Endothelial cell of umbilical vein (primary cell): ENCODE measurements around the gene PCDHGA6. TPM values are rescaled to one million over a fixed set of nuclear protein-coding genes. Genes with fewer than 3 reads are reported as not detected.

Experiments
- BruUV-seq: library from RNA; stranded (reverse); fragments of 400-500 nt; replicated peaks from 2 replicates; lab custom pipeline; 2021; lab: Mats Ljungman, UMichigan
- CTCF ChIA-PET: fragments of 300-600, 350-600 bp; sonication (Branson Sonifier 250); formaldehyde crosslinking; loops from one replicate; lab custom pipeline; 2021; ENCODE audit warnings: antibody characterized with exemption, inconsistent platforms; lab: Charles Lee
- POLR2A ChIA-PET: fragments of 300-600, 350-600 bp; sonication (Branson Sonifier 250); formaldehyde crosslinking; loops from one replicate; lab custom pipeline; 2021; ENCODE audit warnings: antibody characterized with exemption, inconsistent platforms; lab: Charles Lee
- DNase-seq: peaks from one replicate; pipeline ENCODE4 v3.0.0-alpha.2; 2011; ENCODE audit warnings: low read depth, low spot score
- FAIRE-seq: peaks from 2 replicates; lab custom pipeline; 2011; peaks lifted over from hg19 to GRCh38; lab: Jason Lieb, UNC
- H2AFZ ChIP-seq: 2 replicates; pipeline ENCODE4 v1.6.0; 2012; ENCODE audit warnings: low read depth, low read length, control low read depth, inconsistent platforms
- H3K27ac ChIP-seq: 2 replicates; pipeline ENCODE4 v1.5.1; 2011; ENCODE audit warnings: low read depth, mild to moderate bottlenecking, control low read depth, low read length, moderate library complexity; ENCODE audit not compliant: insufficient read depth
- H3K27me3 ChIP-seq, 2 experiments: 2 replicates each; pipeline versions ENCODE4 v1.6.0 to v1.6.1; 2011; ENCODE audit warnings: low read length in 2 of 2, mixed read lengths in 1 of 2; ENCODE audit not compliant: control insufficient read depth in 2 of 2, insufficient read depth in 2 of 2
- H3K36me3 ChIP-seq, 2 experiments: 2 replicates in 1 of 2; 3 replicates in 1 of 2; pipeline ENCODE4 v1.5.1; 2011; ENCODE audit warnings: low read length in 2 of 2, mild to moderate bottlenecking in 1 of 2, moderate library complexity in 1 of 2; ENCODE audit not compliant: control insufficient read depth in 2 of 2, insufficient read depth in 2 of 2; ENCODE audit errors: extremely low read depth in 1 of 2
- H3K4me1 ChIP-seq: 3 replicates; pipeline ENCODE4 v1.5.1; 2011; ENCODE audit warnings: mild to moderate bottlenecking, low read length; ENCODE audit not compliant: control insufficient read depth, insufficient read depth; ENCODE audit errors: extremely low read depth
- H3K4me2 ChIP-seq: 2 replicates; pipeline ENCODE4 v1.6.1; 2011; ENCODE audit warnings: low read length, control low read depth, mixed read lengths; ENCODE audit not compliant: insufficient read depth
- H3K4me3 ChIP-seq, 3 experiments: fragments of 200-600 bp in 1 of 3; sonication (generic), shearing (Covaris generic) in 1 of 3; replicated peaks in 1 of 3; 2 replicates each; pipeline ENCODE4 v1.5.1; 2011 to 2016; ENCODE audit warnings: control low read depth in 3 of 3, low read length in 3 of 3, mild to moderate bottlenecking in 2 of 3, inconsistent platforms in 1 of 3, low read depth in 1 of 3, moderate library complexity in 1 of 3; ENCODE audit not compliant: insufficient read depth in 1 of 3
- H3K79me2 ChIP-seq: 2 replicates; pipeline ENCODE4 v1.6.0; 2012; ENCODE audit warnings: low read length, inconsistent platforms; ENCODE audit not compliant: control insufficient read depth, insufficient read depth
- H3K9ac ChIP-seq: replicated peaks from 2 replicates; pipeline ENCODE3; 2011; ENCODE audit warnings: low read length, control low read depth; ENCODE audit not compliant: insufficient read depth; ENCODE audit errors: extremely low read depth
- H3K9me1 ChIP-seq: replicated peaks from 3 replicates; pipeline ENCODE4 v1.6.0; 2011; ENCODE audit warnings: mild to moderate bottlenecking, low read length; ENCODE audit not compliant: control insufficient read depth, insufficient read depth; ENCODE audit errors: extremely low read depth
- H3K9me3 ChIP-seq: replicated peaks from 2 replicates; pipeline ENCODE4 v1.5.1; 2012; ENCODE audit warnings: low read length, inconsistent platforms; ENCODE audit not compliant: control insufficient read depth, insufficient read depth
- H4K20me1 ChIP-seq: replicated peaks from 2 replicates; pipeline ENCODE3; 2011; ENCODE audit warnings: mild to moderate bottlenecking, low read length; ENCODE audit not compliant: control insufficient read depth, insufficient read depth; ENCODE audit errors: extremely low read depth
- CTCF ChIP-seq, 2 donors: IDR thresholded peaks; 1 replicate in 1 of 2; 2 replicates in 1 of 2; pipeline ENCODE4 v1.5.1; 2011; ENCODE audit warnings: low read length in 2 of 2, mild to moderate bottlenecking in 2 of 2, moderate library complexity in 2 of 2, control low read depth in 1 of 2, inconsistent platforms in 1 of 2, low read depth in 1 of 2; ENCODE audit not compliant: insufficient read depth in 1 of 2; ENCODE audit errors: extremely low read depth in 1 of 2
- EZH2 ChIP-seq: IDR thresholded peaks from 2 replicates; pipeline ENCODE4 v1.6.1; 2012; ENCODE audit warnings: borderline replicate concordance, low read depth, mild to moderate bottlenecking, moderate library complexity, low read length, inconsistent platforms; ENCODE audit not compliant: severe bottlenecking
- FOS ChIP-seq: IDR thresholded peaks from 2 replicates; pipeline ENCODE4 v1.6.1; 2011; ENCODE audit warnings: mild to moderate bottlenecking, low read length, moderate library complexity, borderline replicate concordance; ENCODE audit not compliant: insufficient read depth
- GATA2 ChIP-seq: IDR thresholded peaks from 2 replicates; pipeline ENCODE4 v1.7.0; 2011; ENCODE audit warnings: low read depth, mild to moderate bottlenecking, moderate library complexity, mixed read lengths, low read length; ENCODE audit not compliant: insufficient read length, insufficient read depth
- JUN ChIP-seq: IDR thresholded peaks from 2 replicates; pipeline ENCODE4 v1.6.1; 2011; ENCODE audit warnings: borderline replicate concordance, low read depth; ENCODE audit not compliant: insufficient read length, insufficient read depth
- MYC ChIP-seq: IDR thresholded peaks from one replicate; pipeline ENCODE4 v1.6.1; 2011; ENCODE audit warnings: mild to moderate bottlenecking, low read depth, low read length
- POLR2A ChIP-seq: IDR thresholded peaks from 2 replicates; pipeline ENCODE4 v1.6.1; 2012; ENCODE audit warnings: low read depth, mild to moderate bottlenecking, control low read depth, low read length
- POLR2AphosphoS5 ChIP-seq: IDR thresholded peaks from 2 replicates; pipeline ENCODE4 v1.6.1; 2012; ENCODE audit warnings: low read depth, mild to moderate bottlenecking, control low read depth, low read length, moderate library complexity; ENCODE audit not compliant: insufficient read depth
- dilution Hi-C: fragments of 300-500 bp; cut with MboI; formaldehyde crosslinking; loops from one replicate; pipeline ENCODE4 v1.15.0; 2019; ENCODE audit warnings: low sequenced_read_pairs; ENCODE audit not compliant: extremely low pct_ligation_motif_present
- intact Hi-C: fragments of 100-400 bp; cut with micrococcal nuclease; formaldehyde crosslinking; loops from one replicate; pipeline ENCODE4 v1.10.0; 2022
- polyA plus RNA-seq, 4 experiments: library from polyadenylated mRNA; depleted of rRNA in 3 of 4; stranded (reverse) in 3 of 4; unstranded in 1 of 4; fragments of >200 nt; gene quantifications; 2 replicates each; pipeline versions ENCODE4 v1.2.1 to v1.2.3, GENCODE V29; 2011 to 2012; ENCODE audit warnings: missing spikeins in 1 of 4
- total RNA-seq: library from RNA; stranded (reverse); gene quantifications from 2 replicates; pipeline ENCODE4 v1.2.3, GENCODE V29; 2021
- TF ChIP-seq, protein P1 (sequence below): IDR thresholded peaks from 2 replicates; pipeline ENCODE4 v1.6.1; 2011; ENCODE audit not compliant: insufficient read depth, insufficient read length

Gene PCDHGA6
- total and polyA plus RNA-seq, 2 donors (not counting 3 experiments of a cell fraction or from before 2014, with no cell fraction given) = 2.6 to 2.7 TPM

- H3K36me3 ChIP-seq = no peaks in the 10 kb centered on the region
- peak overlapping the region; percentile 77 for H3K4me2 ChIP-seq
- H3K4me1 ChIP-seq = peaks cover 9% of the 10 kb centered on the region
- H3K27ac ChIP-seq = no peak overlapping the region
- intact Hi-C loops = no loop called here
- POLR2A ChIA-PET = interaction anchor here (1.0 kb wide), 1 partner anchor 112 kb away, joined by 3 read pairs; no protein-coding TSS in a partner anchor
- peak overlapping the region in 2 of 3 experiments; percentile 34 to 72 for H3K4me3 ChIP-seq
- no peaks in the 10 kb centered on the region for H3K9me1 ChIP-seq
- H3K9me3 ChIP-seq = no peaks in the 10 kb centered on the region
- no peak for DNase-seq
- H3K27me3 ChIP-seq = peaks cover 49 to 84% of the 10 kb centered on the region in 2 experiments
- CTCF ChIA-PET = interaction anchor here (1.1 to 11.3 kb wide), 26 partner anchors 8 to 191 kb away, joined by 3 to 335 read pairs (median 10); partner anchors contain the start of genes PCDHB14, PCDHGA1, PCDHGA11 and PCDHGA12
- H2AFZ ChIP-seq = no peak overlapping the region
- H3K79me2 ChIP-seq = no peaks in the 10 kb centered on the region
- dilution Hi-C loops = no loop called here
- H3K9ac ChIP-seq = no peak overlapping the region
- TF ChIP-seq, protein P1, sequence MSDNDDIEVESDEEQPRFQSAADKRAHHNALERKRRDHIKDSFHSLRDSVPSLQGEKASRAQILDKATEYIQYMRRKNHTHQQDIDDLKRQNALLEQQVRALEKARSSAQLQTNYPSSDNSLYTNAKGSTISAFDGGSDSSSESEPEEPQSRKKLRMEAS = no peak
- TF ChIP-seq CTCF (IDR thresholded peaks at IDR 0.05; ENCODE audit: extremely low read depth in 1 of 2, insufficient read depth in 1 of 2, low read depth in 1 of 2, low read length in 2 of 2) (no peak), JUN (no peak), POLR2A (no peak), POLR2AphosphoS5 (no peak), MYC (no peak), FOS (no peak), GATA2 (no peak), EZH2 (no peak)
- peaks cover 5% of the 10 kb centered on the region for H4K20me1 ChIP-seq
- BruUV-seq = no TSS peak
- FAIRE-seq = no peak
Observed at GRCh38 chr5:141413540-141414069, 39.9 kb downstream of the PCDHGA6 start.
